ENCODE data around the gene VARS2. TPM values are rescaled to one million over a fixed set of nuclear protein-coding genes. Genes with fewer than 3 reads are reported as not detected.

VARS2 gene
- total and polyA plus RNA-seq, 2 donors (not counting 3 experiments of a cell fraction or from before 2014, with no cell fraction given): 17.8 to 34.3 TPM

GRCh38 chr6:30891450-30891723 lies 22.7 kb upstream of the VARS2 start:
- dilution Hi-C loops (cut with MboI; ENCODE audit: extremely low pct_ligation_motif_present, low sequenced_read_pairs): loop anchor here (25.0 kb wide), 1 partner anchor 154 kb away; the partner anchor contains the start of genes FLOT1 and IER3
- H3K4me1 ChIP-seq (ENCODE audit: control insufficient read depth, extremely low read depth, insufficient read depth, low read length): no peaks in the 10 kb centered on the region
- H3K4me2 ChIP-seq (ENCODE audit: insufficient read depth, low read length): no peak overlapping the region
- CTCF ChIA-PET: no interaction called here
- no peaks in the 10 kb centered on the region for H3K9me3 ChIP-seq (replicated peaks; ENCODE audit: control insufficient read depth, insufficient read depth, low read length)
- H3K9ac ChIP-seq (replicated peaks; ENCODE audit: extremely low read depth, insufficient read depth, low read length): no peak overlapping the region
- H3K79me2 ChIP-seq (ENCODE audit: control insufficient read depth, insufficient read depth, low read length): no peaks in the 10 kb centered on the region
- H3K27ac ChIP-seq (ENCODE audit: insufficient read depth, low read depth, low read length): no peak overlapping the region
- BruUV-seq (replicated peaks): no TSS peak
- no peak for DNase-seq (ENCODE audit: low read depth, low spot score)
- no peak overlapping the region for H2AFZ ChIP-seq (ENCODE audit: low read depth, low read length)
- no peaks in the 10 kb centered on the region for H4K20me1 ChIP-seq (replicated peaks; ENCODE audit: control insufficient read depth, extremely low read depth, insufficient read depth, low read length)
- peaks cover 0 to 3% of the 10 kb centered on the region in 2 experiments for H3K36me3 ChIP-seq (ENCODE audit: control insufficient read depth in 2 of 2, extremely low read depth in 1 of 2, insufficient read depth in 2 of 2, low read length in 2 of 2)
- intact Hi-C loops (cut with micrococcal nuclease): no loop called here
- H3K9me1 ChIP-seq (replicated peaks; ENCODE audit: control insufficient read depth, extremely low read depth, insufficient read depth, low read length): no peaks in the 10 kb centered on the region
- TF ChIP-seq, protein P1, sequence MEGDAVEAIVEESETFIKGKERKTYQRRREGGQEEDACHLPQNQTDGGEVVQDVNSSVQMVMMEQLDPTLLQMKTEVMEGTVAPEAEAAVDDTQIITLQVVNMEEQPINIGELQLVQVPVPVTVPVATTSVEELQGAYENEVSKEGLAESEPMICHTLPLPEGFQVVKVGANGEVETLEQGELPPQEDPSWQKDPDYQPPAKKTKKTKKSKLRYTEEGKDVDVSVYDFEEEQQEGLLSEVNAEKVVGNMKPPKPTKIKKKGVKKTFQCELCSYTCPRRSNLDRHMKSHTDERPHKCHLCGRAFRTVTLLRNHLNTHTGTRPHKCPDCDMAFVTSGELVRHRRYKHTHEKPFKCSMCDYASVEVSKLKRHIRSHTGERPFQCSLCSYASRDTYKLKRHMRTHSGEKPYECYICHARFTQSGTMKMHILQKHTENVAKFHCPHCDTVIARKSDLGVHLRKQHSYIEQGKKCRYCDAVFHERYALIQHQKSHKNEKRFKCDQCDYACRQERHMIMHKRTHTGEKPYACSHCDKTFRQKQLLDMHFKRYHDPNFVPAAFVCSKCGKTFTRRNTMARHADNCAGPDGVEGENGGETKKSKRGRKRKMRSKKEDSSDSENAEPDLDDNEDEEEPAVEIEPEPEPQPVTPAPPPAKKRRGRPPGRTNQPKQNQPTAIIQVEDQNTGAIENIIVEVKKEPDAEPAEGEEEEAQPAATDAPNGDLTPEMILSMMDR (IDR thresholded peaks at IDR 0.05; ENCODE audit: extremely low read depth in 1 of 2, insufficient read depth in 1 of 2, low read depth in 1 of 2, low read length in 2 of 2): no peak
- no peak for TF ChIP-seq FOS (IDR thresholded peaks at IDR 0.05; ENCODE audit: borderline replicate concordance, insufficient read depth, low read length)
- no peak for TF ChIP-seq POLR2A (IDR thresholded peaks at IDR 0.05; ENCODE audit: low read depth, low read length)
- TF ChIP-seq MAX (IDR thresholded peaks at IDR 0.05; ENCODE audit: insufficient read depth, insufficient read length): no peak
- TF ChIP-seq EZH2 (IDR thresholded peaks at IDR 0.05; ENCODE audit: borderline replicate concordance, low read depth, low read length, severe bottlenecking): no peak
- no peak for TF ChIP-seq MYC (IDR thresholded peaks at IDR 0.05; ENCODE audit: low read depth, low read length)
- TF ChIP-seq GATA2 (IDR thresholded peaks at IDR 0.05; ENCODE audit: insufficient read depth, insufficient read length, low read depth, low read length): no peak
- FAIRE-seq: no peak
- no peaks in the 10 kb centered on the region for H3K27me3 ChIP-seq (ENCODE audit: control insufficient read depth in 2 of 2, insufficient read depth in 2 of 2, low read length in 2 of 2)
- no peak overlapping the region for H3K4me3 ChIP-seq (replicated peaks in 1 of 3; ENCODE audit: insufficient read depth in 1 of 3, low read depth in 1 of 3, low read length in 3 of 3)
- POLR2A ChIA-PET: no interaction called here
